Keratinocyte (primary cell): ENCODE data around the gene FREM1.

Experiments used
- EZH2 ChIP-seq: IDR thresholded peaks from one replicate; pipeline ENCODE4 v1.6.1; 2012; ENCODE audit warnings: inconsistent platforms, mild to moderate bottlenecking, low read length, moderate library complexity
- TF ChIP-seq, protein P1 (sequence below), 3 experiments: IDR thresholded peaks in 1 of 3; conservative IDR thresholded peaks in 1 of 3; optimal IDR thresholded peaks in 1 of 3; 2 replicates in 2 of 3; 3 replicates in 1 of 3; pipeline versions ENCODE3 to v1.5.1; 2011; ENCODE audit warnings: low read length in 3 of 3, mild to moderate bottlenecking in 3 of 3, moderate library complexity in 2 of 3, control low read depth in 1 of 3, inconsistent platforms in 1 of 3; ENCODE audit not compliant: insufficient read depth in 2 of 3; ENCODE audit errors: extremely low read depth in 1 of 3

DNA sequence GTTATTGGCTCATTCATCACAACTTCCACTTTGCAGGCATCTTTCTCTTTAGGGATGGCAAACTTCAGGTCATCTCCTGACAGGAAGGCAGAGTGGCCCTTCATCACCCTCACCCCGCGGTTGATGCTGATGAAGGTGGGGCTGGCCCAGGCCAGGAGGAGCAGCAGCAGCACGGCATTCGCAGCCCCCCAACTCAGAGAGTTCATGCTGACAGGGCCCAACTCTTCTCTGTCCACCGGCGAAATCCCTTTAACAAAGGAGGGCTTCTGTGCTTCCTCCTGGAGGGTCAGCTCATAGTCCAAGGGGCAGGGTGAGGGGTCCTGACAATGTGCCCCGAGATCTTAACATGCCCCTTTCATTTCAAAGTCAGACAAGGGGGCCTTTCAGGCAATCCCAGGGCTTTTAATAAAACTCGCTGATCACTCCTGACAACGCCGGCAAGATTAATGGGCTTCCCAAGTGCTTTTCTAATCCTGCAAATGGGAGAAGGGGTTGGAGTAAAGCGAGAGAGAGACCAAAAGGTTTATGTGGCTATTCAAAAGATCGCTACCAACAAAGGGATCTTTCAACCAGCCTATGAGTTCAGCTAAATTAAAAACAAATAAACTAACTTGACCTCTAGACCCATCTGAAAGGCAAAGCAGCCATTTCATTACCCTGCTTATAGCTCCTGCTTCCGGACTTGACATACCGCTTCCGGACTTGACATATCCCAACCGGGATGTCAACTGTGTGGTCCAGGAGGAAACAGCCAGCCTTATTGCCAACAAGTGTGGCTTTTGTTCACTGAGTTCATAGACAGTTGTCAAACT, 41.2 kb downstream of the FREM1 start:
- TF ChIP-seq, protein P1, sequence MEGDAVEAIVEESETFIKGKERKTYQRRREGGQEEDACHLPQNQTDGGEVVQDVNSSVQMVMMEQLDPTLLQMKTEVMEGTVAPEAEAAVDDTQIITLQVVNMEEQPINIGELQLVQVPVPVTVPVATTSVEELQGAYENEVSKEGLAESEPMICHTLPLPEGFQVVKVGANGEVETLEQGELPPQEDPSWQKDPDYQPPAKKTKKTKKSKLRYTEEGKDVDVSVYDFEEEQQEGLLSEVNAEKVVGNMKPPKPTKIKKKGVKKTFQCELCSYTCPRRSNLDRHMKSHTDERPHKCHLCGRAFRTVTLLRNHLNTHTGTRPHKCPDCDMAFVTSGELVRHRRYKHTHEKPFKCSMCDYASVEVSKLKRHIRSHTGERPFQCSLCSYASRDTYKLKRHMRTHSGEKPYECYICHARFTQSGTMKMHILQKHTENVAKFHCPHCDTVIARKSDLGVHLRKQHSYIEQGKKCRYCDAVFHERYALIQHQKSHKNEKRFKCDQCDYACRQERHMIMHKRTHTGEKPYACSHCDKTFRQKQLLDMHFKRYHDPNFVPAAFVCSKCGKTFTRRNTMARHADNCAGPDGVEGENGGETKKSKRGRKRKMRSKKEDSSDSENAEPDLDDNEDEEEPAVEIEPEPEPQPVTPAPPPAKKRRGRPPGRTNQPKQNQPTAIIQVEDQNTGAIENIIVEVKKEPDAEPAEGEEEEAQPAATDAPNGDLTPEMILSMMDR (optimal IDR thresholded peaks at IDR 0.05 in 1 of 3, IDR thresholded peaks at IDR 0.05 in 1 of 3, conservative IDR thresholded peaks at IDR 0.05 in 1 of 3; ENCODE audit: extremely low read depth in 1 of 3, insufficient read depth in 2 of 3, low read length in 3 of 3): no peak
- TF ChIP-seq EZH2: no peak
